ENCODE measurements around the gene CDKN2C.
"Not testable (repeated sequence)": the region's sequence is repeated elsewhere in the genome, so short reads cannot be mapped to it uniquely, and the experiment has no call there.

CDKN2C gene

GRCh38 chr1:50969611-50970508 is at the start of gene CDKN2C:
TSS of gene CDKN2C (plus strand) at chr1:50970245. CDS start at chr1:50970369, 124 bp downstream.
- peak; percentile 88 for DNase-seq

GRCh38 chr1:50920409-50920808 is 49.6 kb upstream of the CDKN2C start:
- DNase-seq, result no peak

- no peak for DNase-seq
Observed at GRCh38 chr1:50921029-50921428, 49.0 kb upstream of the CDKN2C start.

GRCh38 chr1:50923564-50923963 is 46.5 kb upstream of the CDKN2C start:
- no peak for DNase-seq

- DNase-seq, result no peak
Observed at GRCh38 chr1:50929376-50929958, 40.6 kb upstream of the CDKN2C start.

- DNase-seq, result no peak
Observed at GRCh38 chr1:50930193-50930592, 39.9 kb upstream of the CDKN2C start.

GRCh38 chr1:50930965-50931737 is 38.9 kb upstream of the CDKN2C start:
- no peak for DNase-seq

- DNase-seq, result not testable (repeated sequence)
Observed at GRCh38 chr1:50932043-50932442, 38.0 kb upstream of the CDKN2C start.

GRCh38 chr1:50933770-50934169 is 36.3 kb upstream of the CDKN2C start:
- not testable (repeated sequence) for DNase-seq

GRCh38 chr1:50934838-50935237 is 35.2 kb upstream of the CDKN2C start:
- DNase-seq, result no peak

- DNase-seq, result not testable (repeated sequence)
Observed at GRCh38 chr1:50935276-50935675, 34.8 kb upstream of the CDKN2C start.

- DNase-seq, result no peak
Observed at GRCh38 chr1:50936321-50936720, 33.7 kb upstream of the CDKN2C start.

GRCh38 chr1:50940291-50940690 is 29.8 kb upstream of the CDKN2C start:
- DNase-seq, result no peak

- no peak for DNase-seq
Observed at GRCh38 chr1:50942334-50942733, 27.7 kb upstream of the CDKN2C start.

GRCh38 chr1:50949286-50949982 is 20.6 kb upstream of the CDKN2C start:
- no peak for DNase-seq

- DNase-seq, result no peak
Observed at GRCh38 chr1:50950396-50950795, 19.6 kb upstream of the CDKN2C start.

GRCh38 chr1:50952566-50952965 is 17.5 kb upstream of the CDKN2C start:
- not testable (repeated sequence) for DNase-seq

- DNase-seq, result no peak
Observed at GRCh38 chr1:50955116-50955515, 14.9 kb upstream of the CDKN2C start.

- no peak for DNase-seq
Observed at GRCh38 chr1:50959303-50959912, 10.6 kb upstream of the CDKN2C start.

GRCh38 chr1:50959913-50960844 is 9.9 kb upstream of the CDKN2C start, which contains the start of gene FAF1:
TSS of gene FAF1 (minus strand) at chr1:50960267. CDS start at chr1:50959811, 456 bp downstream.
- DNase-seq, result peak; percentile 97

- no peak for DNase-seq
Observed at GRCh38 chr1:50964863-50965262, 5.2 kb upstream of the CDKN2C start.

Measured in DMS79 (cell line).